ENCODE results near the gene RGS9BP. TPM values are rescaled to one million over a fixed set of nuclear protein-coding genes. Genes with fewer than 3 reads are reported as not detected.

RGS9BP gene
- total RNA-seq, 3 donors from 2014 or later = 0.32 to 0.44 (median 0.33) TPM

GRCh38 chr19:32672841-32673240, 2.8 kb upstream of the RGS9BP start:
- intact Hi-C loops (cut with DNase I; ENCODE audit: low total_unique reads) = no loop called here
- Histone ChIP-seq H3K36me3 (no peaks in the 10 kb centered on the region), H3K27me3 (peaks cover 3 to 12% of the 10 kb centered on the region in 2 donors), H3K4me3 (no peak overlapping the region), H3K4me1 (peaks cover 3 to 6% of the 10 kb centered on the region in 2 donors), H3K9me3 (no peaks in the 10 kb centered on the region), H3K27ac (no peak overlapping the region)
- TF ChIP-seq POLR2AphosphoS5 (IDR thresholded peaks at IDR 0.05) (no peak), CTCF (IDR thresholded peaks at IDR 0.05) (no peak), POLR2A (IDR thresholded peaks at IDR 0.05) (no peak)
- DNase-seq (ENCODE audit: low spot score in 2 of 2) = no peak

- no peaks in the 10 kb centered on the region for H3K36me3 ChIP-seq
- no peak overlapping the region for H3K27ac ChIP-seq
- peaks cover 3 to 6% of the 10 kb centered on the region in 2 donors for H3K4me1 ChIP-seq
- peak overlapping the region in 1 of 3 donors; percentile 92 for H3K4me3 ChIP-seq
- H3K9me3 ChIP-seq = no peaks in the 10 kb centered on the region
- peaks cover 3 to 12% of the 10 kb centered on the region in 2 donors for H3K27me3 ChIP-seq
- TF ChIP-seq POLR2AphosphoS5 (IDR thresholded peaks at IDR 0.05) = no peak
- TF ChIP-seq POLR2A (IDR thresholded peaks at IDR 0.05) = no peak
- TF ChIP-seq CTCF (IDR thresholded peaks at IDR 0.05) = no peak
- intact Hi-C loops (cut with DNase I; ENCODE audit: low total_unique reads) = no loop called here
- no peak for DNase-seq (ENCODE audit: low spot score in 2 of 2)
Observed at GRCh38 chr19:32673573-32673972, 2.1 kb upstream of the RGS9BP start.

GRCh38 chr19:32674153-32674930, 1.3 kb upstream of the RGS9BP start:
- H3K27me3 ChIP-seq = peaks cover 3 to 12% of the 10 kb centered on the region in 2 donors
- no peaks in the 10 kb centered on the region for H3K36me3 ChIP-seq
- TF ChIP-seq CTCF (IDR thresholded peaks at IDR 0.05) (no peak), POLR2AphosphoS5 (IDR thresholded peaks at IDR 0.05) (no peak), POLR2A (IDR thresholded peaks at IDR 0.05) (no peak)
- peak overlapping the region; percentile 75 to 84 for H3K27ac ChIP-seq
- peak overlapping the region; percentile 92 to 95 (median 93) for H3K4me3 ChIP-seq
- H3K4me1 ChIP-seq = peaks cover 3 to 6% of the 10 kb centered on the region in 2 donors
- no peaks in the 10 kb centered on the region for H3K9me3 ChIP-seq
- intact Hi-C loops (cut with DNase I; ENCODE audit: low total_unique reads) = no loop called here
- no peak for DNase-seq (ENCODE audit: low spot score in 2 of 2)

- intact Hi-C loops (cut with DNase I; ENCODE audit: low total_unique reads) = no loop called here
Observed at GRCh38 chr19:32674931-32675719, 523 bp upstream of the RGS9BP start, which contains the start of gene ANKRD27. TSS of gene ANKRD27 (minus strand) at chr19:32675180. CDS start at chr19:32659015, 16,165 bp downstream.

More at GRCh38 chr19:32674931-32675719, 523 bp upstream of the RGS9BP start, which contains the start of gene ANKRD27:
- H3K27me3 ChIP-seq = peaks cover 3 to 12% of the 10 kb centered on the region in 2 donors
- DNase-seq (ENCODE audit: low spot score in 2 of 2) = peak; percentile 97 to 98
- peak within 1 kb of the TSS; percentile 75 to 84 for H3K27ac ChIP-seq
- peak within 1 kb of the TSS; percentile 92 to 95 (median 93) for H3K4me3 ChIP-seq
- TF ChIP-seq POLR2AphosphoS5 (IDR thresholded peaks at IDR 0.05) (peak in 2 of 3 donors; percentile 5 to 23), CTCF (IDR thresholded peaks at IDR 0.05) (no peak), POLR2A (IDR thresholded peaks at IDR 0.05) (no peak)
- no peaks in the 10 kb centered on the region for H3K36me3 ChIP-seq
- peaks cover 3 to 6% of the 10 kb centered on the region in 2 donors for H3K4me1 ChIP-seq
- H3K9me3 ChIP-seq = no peaks in the 10 kb centered on the region
